Stomach (tissue), 9 donors: Measurements from ENCODE around the gene BSN. TPM values are rescaled to one million over a fixed set of nuclear protein-coding genes. Genes with fewer than 3 reads are reported as not detected.

Source experiments
- DNase-seq, 2 donors: peaks; one replicate each; pipeline versions ENCODE4 v3.0.0 to v3.0.0-alpha.2; 2013 to 2019
- H3K27ac ChIP-seq, 5 donors: fragments of 200-600 bp in 4 of 5; sonication (generic) in 4 of 5; one replicate each; pipeline ENCODE4 v1.5.1; 2013 to 2019; ENCODE audit warnings: mild to moderate bottlenecking in 1 of 5, moderate library complexity in 1 of 5
- H3K27me3 ChIP-seq, 3 donors: fragments of 200-600 bp; sonication (generic); one replicate each; pipeline ENCODE4 v1.5.1; 2017 to 2019; ENCODE audit warnings: mixed run types in 1 of 3
- H3K36me3 ChIP-seq, 4 donors: fragments of 200-600 bp; sonication (generic); 1 replicate in 3 of 4; 2 replicates in 1 of 4; pipeline ENCODE4 v1.5.1; 2016 to 2019
- H3K4me1 ChIP-seq, 4 donors: fragments of 200-600 bp; sonication (generic); one replicate each; pipeline ENCODE4 v1.5.1; 2016 to 2019
- H3K4me3 ChIP-seq, 4 donors: fragments of 200-600 bp; sonication (generic) in 3 of 4; one replicate each; pipeline ENCODE4 v1.5.1; 2016 to 2019; ENCODE audit warnings: mild to moderate bottlenecking in 1 of 4
- H3K9me3 ChIP-seq, 4 donors: fragments of 200-600 bp; sonication (generic); one replicate each; pipeline ENCODE4 v1.5.1; 2016 to 2019
- EP300 ChIP-seq: sonication (generic); formaldehyde crosslinking; IDR thresholded peaks from one replicate; pipeline ENCODE4 v1.6.1; 2017; ENCODE audit warnings: antibody characterized with exemption
- POLR2A ChIP-seq, 4 donors: fragments of 450-650 bp; IDR thresholded peaks; one replicate each; pipeline ENCODE4 v1.6.1; 2016; ENCODE audit warnings: antibody characterized with exemption in 4 of 4, control low read depth in 2 of 4, mild to moderate bottlenecking in 1 of 4, moderate library complexity in 1 of 4
- POLR2AphosphoS5 ChIP-seq, 3 donors: sonication (generic); formaldehyde crosslinking; IDR thresholded peaks; one replicate each; pipeline ENCODE4 v1.6.1; 2016; ENCODE audit warnings: antibody characterized with exemption in 3 of 3
- WGBS, 5 donors: extraction: QIAGEN DNeasy Blood & Tissue Kit in 3 of 5; methylation state at CpG; one replicate each; pipeline versions ENCODE4 v1.1.5 to v1.1.7; 2013 to 2018; 5-methylcytosine and 5-hydroxymethylcytosine counted together
- intact Hi-C: fragments of 100-400 bp; cut with DNase I; formaldehyde crosslinking; loops from one replicate; pipeline ENCODE4 v1.15.1; 2023; ENCODE audit warnings: low total_unique reads
- polyA plus RNA-seq, 3 donors: library from polyadenylated mRNA; stranded (reverse); fragments of 200-250 nt; gene quantifications; one replicate each; pipeline ENCODE4 v1.2.3, GENCODE V29; 2013
- small RNA-seq, 4 donors: library from RNA; depleted of rRNA; stranded (forward); fragments of <200 nt; gene quantifications; one replicate each; pipeline ENCODE3, GENCODE V24; 2016
- total RNA-seq, 5 donors: library from RNA; depleted of rRNA; stranded (reverse); fragments of >200 nt; gene quantifications; one replicate each; pipeline versions ENCODE4 v1.1.0 to v1.2.3, GENCODE V29; 2014 to 2016
- TF ChIP-seq, protein P1 (sequence below), 7 experiments: fragments of 450-650 bp in 4 of 7; fragments of 200-600 bp in 3 of 7; sonication (generic) in 3 of 7; IDR thresholded peaks; one replicate each; pipeline ENCODE4 v1.5.1; 2016 to 2019; ENCODE audit warnings: antibody characterized with exemption in 7 of 7, control low read depth in 2 of 7, mild to moderate bottlenecking in 1 of 7
- donor health status: healthy with polysubstance abuse.
- donor health status: Bipolar disorder and iron deficiency.
- donor health status: healthy.

The BSN gene
- total and polyA plus RNA-seq, 8 donors, result 0.03 to 4.5 (median 0.77) TPM; not detected in 2

- H3K27ac ChIP-seq, result peak within 1 kb of the TSS; percentile 60 to 79 (median 70)
- intact Hi-C loops, result loop anchor here (10.0 kb wide), 1 partner anchor 115 kb away; no protein-coding TSS in a partner anchor
- TF ChIP-seq POLR2A (IDR thresholded peaks at IDR 0.05), result peak in 1 of 4 donors; percentile 51
- TF ChIP-seq POLR2AphosphoS5 (IDR thresholded peaks at IDR 0.05), result peak; percentile 22 to 91 (median 86)
- no peak for TF ChIP-seq EP300
- TF ChIP-seq, protein P1, sequence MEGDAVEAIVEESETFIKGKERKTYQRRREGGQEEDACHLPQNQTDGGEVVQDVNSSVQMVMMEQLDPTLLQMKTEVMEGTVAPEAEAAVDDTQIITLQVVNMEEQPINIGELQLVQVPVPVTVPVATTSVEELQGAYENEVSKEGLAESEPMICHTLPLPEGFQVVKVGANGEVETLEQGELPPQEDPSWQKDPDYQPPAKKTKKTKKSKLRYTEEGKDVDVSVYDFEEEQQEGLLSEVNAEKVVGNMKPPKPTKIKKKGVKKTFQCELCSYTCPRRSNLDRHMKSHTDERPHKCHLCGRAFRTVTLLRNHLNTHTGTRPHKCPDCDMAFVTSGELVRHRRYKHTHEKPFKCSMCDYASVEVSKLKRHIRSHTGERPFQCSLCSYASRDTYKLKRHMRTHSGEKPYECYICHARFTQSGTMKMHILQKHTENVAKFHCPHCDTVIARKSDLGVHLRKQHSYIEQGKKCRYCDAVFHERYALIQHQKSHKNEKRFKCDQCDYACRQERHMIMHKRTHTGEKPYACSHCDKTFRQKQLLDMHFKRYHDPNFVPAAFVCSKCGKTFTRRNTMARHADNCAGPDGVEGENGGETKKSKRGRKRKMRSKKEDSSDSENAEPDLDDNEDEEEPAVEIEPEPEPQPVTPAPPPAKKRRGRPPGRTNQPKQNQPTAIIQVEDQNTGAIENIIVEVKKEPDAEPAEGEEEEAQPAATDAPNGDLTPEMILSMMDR (IDR thresholded peaks at IDR 0.05), result peak in 5 of 7 experiments; percentile 24 to 57 (median 49)
Measured at GRCh38 chr3:49719214-49719884, 165.1 kb downstream of the BSN start, which contains the start of gene AMIGO3. TSS of gene AMIGO3 (minus strand) at chr3:49719684. CDS start at chr3:49719465, 219 bp downstream.

More at GRCh38 chr3:49719214-49719884, 165.1 kb downstream of the BSN start, which contains the start of gene AMIGO3:
- Histone ChIP-seq H3K4me1 (peaks cover 28 to 60% (median 51%) of the 10 kb centered on the region in 4 donors), H3K27me3 (no peaks in the 10 kb centered on the region), H3K4me3 (peak within 1 kb of the TSS; percentile 55 to 60 (median 58)), H3K36me3 (peaks cover 9 to 53% (median 41%) of the 10 kb centered on the region in 4 donors), H3K9me3 (no peaks in the 10 kb centered on the region)
- peak; percentile 97 for DNase-seq
- WGBS, 5 donors, result 0 to 2% (median 1%) methylated on average over 21 to 50 of the region's 50 CpGs

Small RNA genes within 50 kb of the gene (small RNA-seq; reads per million reads assigned to genes)
- gene AMIGO3, result 0 reads per million in 4 donors

Other genes with a start within 250 kb of the BSN start
- gene USP4, start 214.4 kb upstream of the BSN start, total RNA-seq, result 100 to 1,000 TPM in 2 of 5 donors, 10 to 100 TPM in 3; 21.9 to 123 (median 29.9) TPM
- 10 to 100 TPM; 22.7 to 25.8 (median 22.9) TPM for gene USP4, start 214.4 kb upstream of the BSN start, polyA plus RNA-seq
- 100 to 1,000 TPM in 3 of 5 donors, 10 to 100 TPM in 2; 58.4 to 350 (median 155) TPM for gene GPX1, start 196.1 kb upstream of the BSN start, total RNA-seq
- gene GPX1, start 196.1 kb upstream of the BSN start, polyA plus RNA-seq, result 100 to 1,000 TPM; 344 to 452 (median 355) TPM
- gene RHOA, start 142.5 kb upstream of the BSN start, total RNA-seq, result 100 to 1,000 TPM; 107 to 380 (median 374) TPM
- gene RHOA, start 142.5 kb upstream of the BSN start, polyA plus RNA-seq, result 100 to 1,000 TPM; 218 to 461 (median 340) TPM
- 10 to 100 TPM in 4 of 5 donors, not detected in 1; 10.3 to 39.8 (median 18.4) TPM for gene TCTA, start 142.1 kb upstream of the BSN start, total RNA-seq
- gene TCTA, start 142.1 kb upstream of the BSN start, polyA plus RNA-seq, result 10 to 100 TPM; 18.3 to 31.2 (median 22.1) TPM
- gene AMT, start 132.0 kb upstream of the BSN start, total RNA-seq, result 10 to 100 TPM in 4 of 5 donors, 1 to 10 TPM in 1; 4.5 to 27.8 (median 14.7) TPM
- gene AMT, start 132.0 kb upstream of the BSN start, polyA plus RNA-seq, result 10 to 100 TPM in 1 of 3 donors, 1 to 10 TPM in 2; 6.9 to 15.0 (median 8.4) TPM
- 10 to 100 TPM in 3 of 5 donors, 1 to 10 TPM in 2; 2.3 to 19.7 (median 10.6) TPM for gene NICN1, start 125.2 kb upstream of the BSN start, total RNA-seq
- 1 to 10 TPM; 3.5 to 7.3 (median 4.5) TPM for gene NICN1, start 125.2 kb upstream of the BSN start, polyA plus RNA-seq
- gene DAG1, start 84.2 kb upstream of the BSN start, total RNA-seq, result 100 to 1,000 TPM in 1 of 5 donors, 10 to 100 TPM in 4; 29.8 to 144 (median 67.5) TPM
- 10 to 100 TPM in 2 of 3 donors, 1 to 10 TPM in 1; 4.1 to 21.9 (median 13.1) TPM for gene DAG1, start 84.2 kb upstream of the BSN start, polyA plus RNA-seq
- 100 to 1,000 TPM in 1 of 5 donors, 10 to 100 TPM in 4; 23.9 to 104 (median 49.4) TPM for gene APEH, start 119.9 kb downstream of the BSN start, total RNA-seq
- 10 to 100 TPM; 40.3 to 69.7 (median 46.0) TPM for gene APEH, start 119.9 kb downstream of the BSN start, polyA plus RNA-seq
- gene MST1, start 135.0 kb downstream of the BSN start, total RNA-seq, result 100 to 1,000 TPM in 2 of 5 donors, 10 to 100 TPM in 2, 1 to 10 TPM in 1; 6.7 to 172 (median 14.9) TPM
- gene MST1, start 135.0 kb downstream of the BSN start, polyA plus RNA-seq, result 10 to 100 TPM; 18.9 to 36.9 (median 20.5) TPM
- gene RNF123, start 135.1 kb downstream of the BSN start, total RNA-seq, result 10 to 100 TPM; 19.6 to 75.4 (median 33.3) TPM
- gene RNF123, start 135.1 kb downstream of the BSN start, polyA plus RNA-seq, result 10 to 100 TPM; 18.1 to 22.8 (median 22.0) TPM
- 1 to 10 TPM in 1 of 5 donors, not detected in 4; 1.3 TPM for gene AMIGO3, start 165.2 kb downstream of the BSN start, total RNA-seq
- gene AMIGO3, start 165.2 kb downstream of the BSN start, polyA plus RNA-seq, result under 1 TPM; 0.19 to 0.83 (median 0.76) TPM
- gene GMPPB, start 169.5 kb downstream of the BSN start, total RNA-seq, result 10 to 100 TPM; 26.3 to 81.7 (median 39.3) TPM
- gene GMPPB, start 169.5 kb downstream of the BSN start, polyA plus RNA-seq, result 10 to 100 TPM; 14.4 to 33.6 (median 27.3) TPM
- gene IP6K1, start 232.1 kb downstream of the BSN start, total RNA-seq, result 10 to 100 TPM; 16.8 to 68.3 (median 36.4) TPM
- gene IP6K1, start 232.1 kb downstream of the BSN start, polyA plus RNA-seq, result 10 to 100 TPM in 2 of 3 donors, 1 to 10 TPM in 1; 7.7 to 16.1 (median 11.5) TPM
- under 1 TPM in 2 of 5 donors, not detected in 3; under 0.01 to 0.73 TPM for gene CDHR4, start 245.4 kb downstream of the BSN start, total RNA-seq
- under 1 TPM in 1 of 3 donors, not detected in 2; 0.18 TPM for gene CDHR4, start 245.4 kb downstream of the BSN start, polyA plus RNA-seq
- gene INKA1, start 248.8 kb downstream of the BSN start, total RNA-seq, result 1 to 10 TPM in 3 of 5 donors, not detected in 2; 1.8 to 3.3 (median 2.3) TPM
- gene INKA1, start 248.8 kb downstream of the BSN start, polyA plus RNA-seq, result 10 to 100 TPM in 1 of 3 donors, 1 to 10 TPM in 2; 4.4 to 15.0 (median 5.5) TPM